ENCODE measurements around the gene MEX3D.

GRCh38 chr19:1510807-1511206, 57.3 kb downstream of the MEX3D start:
- TF ChIP-seq EZH2 (IDR thresholded peaks at IDR 0.05) (no peak), POLR2AphosphoS5 (IDR thresholded peaks at IDR 0.05; ENCODE audit: borderline replicate concordance, low read depth, low read length) (no peak), FOXP2 (optimal IDR thresholded peaks at IDR 0.05; ENCODE audit: control extremely low read depth, extremely low read length, insufficient read depth) (no peak)
